Liver (tissue), 9 donors: ENCODE measurements around the gene DDX52. TPM values are rescaled to one million over a fixed set of nuclear protein-coding genes. Genes with fewer than 3 reads are reported as not detected.

Experiments used
- DNase-seq: peaks from one replicate; pipeline ENCODE4 v3.0.0-alpha.2; 2017; ENCODE audit warnings: low spot score
- H3K27ac ChIP-seq, 2 donors: one replicate each; pipeline ENCODE4 v1.7.0; 2013; ENCODE audit warnings: inconsistent platforms in 2 of 2, low read length in 2 of 2, control low read depth in 1 of 2, low read depth in 1 of 2, mild to moderate bottlenecking in 1 of 2
- H3K27me3 ChIP-seq, 4 donors: one replicate each; pipeline versions ENCODE4 v1.6.1 to v1.7.0; 2013; ENCODE audit warnings: low read length in 3 of 4, inconsistent platforms in 1 of 4, mild to moderate bottlenecking in 1 of 4, moderate library complexity in 1 of 4; ENCODE audit not compliant: control insufficient read depth in 4 of 4, insufficient read depth in 4 of 4
- H3K36me3 ChIP-seq, 4 donors: one replicate each; pipeline versions ENCODE4 v1.6.1 to v1.7.0; 2013; ENCODE audit warnings: low read length in 3 of 4, mild to moderate bottlenecking in 3 of 4, low read depth in 1 of 4, moderate library complexity in 1 of 4; ENCODE audit not compliant: control insufficient read depth in 4 of 4, insufficient read depth in 3 of 4
- H3K4me1 ChIP-seq, 4 donors: one replicate each; pipeline versions ENCODE4 v1.6.1 to v1.7.0; 2013; ENCODE audit warnings: low read length in 3 of 4, mild to moderate bottlenecking in 3 of 4, moderate library complexity in 1 of 4; ENCODE audit not compliant: control insufficient read depth in 4 of 4, insufficient read depth in 4 of 4
- H3K4me3 ChIP-seq, 3 donors: one replicate each; pipeline versions ENCODE4 v1.6.1 to v1.7.0; 2013; ENCODE audit warnings: low read length in 3 of 3, control low read depth in 1 of 3, low read depth in 1 of 3, mild to moderate bottlenecking in 1 of 3
- H3K9ac ChIP-seq, 2 donors: one replicate each; pipeline ENCODE4 v1.7.0; 2013; ENCODE audit warnings: low read length in 2 of 2, mild to moderate bottlenecking in 2 of 2, moderate library complexity in 2 of 2, control low read depth in 1 of 2, low read depth in 1 of 2
- H3K9me3 ChIP-seq, 4 donors: one replicate each; pipeline versions ENCODE4 v1.6.1 to v1.7.0; 2013; ENCODE audit warnings: low read length in 3 of 4; ENCODE audit not compliant: control insufficient read depth in 4 of 4
- ATF3 ChIP-seq: IDR thresholded peaks from 2 replicates; pipeline ENCODE4 v1.6.1; 2016; ENCODE audit warnings: antibody characterized with exemption
- CTCF ChIP-seq: fragments of 150-350 bp; IDR thresholded peaks from 2 replicates; pipeline ENCODE4 v1.5.1; 2017; ENCODE audit warnings: improper control_type of control experiment, low read depth, low read length; ENCODE audit not compliant: missing input control
- EGR1 ChIP-seq, 2 donors: IDR thresholded peaks; 2 replicates each; pipeline ENCODE4 v1.6.1; 2016 to 2018; ENCODE audit warnings: antibody characterized with exemption in 2 of 2, low read depth in 2 of 2
- FOXA1 ChIP-seq: IDR thresholded peaks from 2 replicates; pipeline ENCODE4 v1.6.1; 2016; ENCODE audit warnings: antibody characterized with exemption
- FOXA2 ChIP-seq: IDR thresholded peaks from 2 replicates; pipeline ENCODE4 v1.6.1; 2016; ENCODE audit warnings: antibody characterized with exemption
- GABPA ChIP-seq, 2 donors: IDR thresholded peaks in 1 of 2; conservative IDR thresholded peaks in 1 of 2; 2 replicates each; pipeline ENCODE4 v1.6.1; 2016; ENCODE audit warnings: antibody characterized with exemption in 2 of 2, mild to moderate bottlenecking in 1 of 2, moderate library complexity in 1 of 2
- HNF4A ChIP-seq, 2 donors: conservative IDR thresholded peaks; 2 replicates each; pipeline ENCODE4 v1.6.1; 2016; ENCODE audit warnings: antibody characterized with exemption in 2 of 2, mild to moderate bottlenecking in 2 of 2
- HNF4G ChIP-seq: IDR thresholded peaks from 2 replicates; pipeline ENCODE4 v1.6.1; 2016; ENCODE audit warnings: antibody characterized with exemption
- JUND ChIP-seq, 2 donors: IDR thresholded peaks; 2 replicates each; pipeline ENCODE4 v1.6.1; 2016; ENCODE audit warnings: antibody characterized with exemption in 2 of 2
- MAX ChIP-seq: IDR thresholded peaks from 2 replicates; pipeline ENCODE4 v1.6.1; 2016; ENCODE audit warnings: antibody characterized with exemption
- NR2F2 ChIP-seq: IDR thresholded peaks from 2 replicates; pipeline ENCODE4 v1.6.1; 2016; ENCODE audit warnings: antibody characterized with exemption
- RAD21 ChIP-seq, 2 donors: IDR thresholded peaks; 2 replicates each; pipeline ENCODE4 v1.6.1; 2016; ENCODE audit warnings: antibody characterized with exemption in 2 of 2, mild to moderate bottlenecking in 2 of 2
- REST ChIP-seq: IDR thresholded peaks from 2 replicates; pipeline ENCODE4 v1.6.1; 2016; ENCODE audit warnings: antibody characterized with exemption, mild to moderate bottlenecking
- RXRA ChIP-seq, 2 donors: IDR thresholded peaks; 2 replicates each; pipeline ENCODE4 v1.6.1; 2017 to 2018; ENCODE audit warnings: antibody characterized with exemption in 2 of 2, mild to moderate bottlenecking in 1 of 2
- SP1 ChIP-seq: IDR thresholded peaks from 2 replicates; pipeline ENCODE4 v1.6.1; 2018; ENCODE audit warnings: antibody characterized with exemption, mild to moderate bottlenecking
- TAF1 ChIP-seq: conservative IDR thresholded peaks from 2 replicates; pipeline ENCODE4 v1.6.1; 2016; ENCODE audit warnings: antibody characterized with exemption, mild to moderate bottlenecking
- YY1 ChIP-seq: IDR thresholded peaks from 2 replicates; pipeline ENCODE4 v1.6.1; 2016; ENCODE audit warnings: antibody characterized with exemption, mild to moderate bottlenecking
- ZBTB33 ChIP-seq: IDR thresholded peaks from 2 replicates; pipeline ENCODE4 v1.6.1; 2016; ENCODE audit warnings: antibody characterized with exemption
- WGBS: extraction: QIAGEN DNeasy Blood & Tissue Kit; methylation state at CpG from one replicate; pipeline ENCODE4 v1.1.7; 2013; 5-methylcytosine and 5-hydroxymethylcytosine counted together
- polyA plus RNA-seq, 2 donors: library from polyadenylated mRNA; stranded (reverse) in 1 of 2; unstranded in 1 of 2; fragments of 200-250 nt in 1 of 2; fragments of >200 nt in 1 of 2; fragmentation: Nextera tagmentation in 1 of 2; extraction: Ambion mirVana in 1 of 2; gene quantifications; one replicate each; pipeline versions ENCODE4 v1.2.1 to v1.2.3, GENCODE V29; 2013 to 2015
- total RNA-seq, 2 donors: library from RNA; depleted of rRNA; stranded (reverse); fragments of >200 nt; gene quantifications; one replicate each; pipeline ENCODE4 v1.2.3, GENCODE V29; 2014
- donor health status: healthy.
- donor health status: healthy.
- donor health status: healthy.
- donor health status: healthy.
- donor health status: healthy.

The DDX52 gene
- total and polyA plus RNA-seq, 4 donors = 4.6 to 14.1 (median 11.6) TPM

- TF ChIP-seq TAF1 (no peak), ZBTB33 (no peak), ATF3 (no peak), MAX (no peak), RAD21 (IDR thresholded peaks at IDR 0.05) (peak; percentile 37 to 40), NR2F2 (peak; percentile 66), HNF4A (conservative IDR thresholded peaks at IDR 0.05) (no peak), REST (no peak), YY1 (peak; percentile 87), CTCF (no peak), FOXA1 (no peak), SP1 (no peak), EGR1 (IDR thresholded peaks at IDR 0.05; ENCODE audit: low read depth in 2 of 2) (peak in 1 of 2 donors; percentile 15), HNF4G (no peak), GABPA (IDR thresholded peaks at IDR 0.05 in 1 of 2, conservative IDR thresholded peaks at IDR 0.05 in 1 of 2) (peak in 1 of 2 donors; percentile 81), JUND (IDR thresholded peaks at IDR 0.05) (no peak), RXRA (IDR thresholded peaks at IDR 0.05) (no peak), FOXA2 (no peak)
- Histone ChIP-seq H3K4me1 (peaks cover 2 to 12% (median 7%) of the 10 kb centered on the region in 4 donors), H3K4me3 (peak within 1 kb of the TSS; percentile 89 to 96 (median 91)), H3K9me3 (no peaks in the 10 kb centered on the region), H3K9ac (peak within 1 kb of the TSS; percentile 75 to 91), H3K27me3 (no peaks in the 10 kb centered on the region), H3K27ac (peak within 1 kb of the TSS; percentile 88 to 94), H3K36me3 (peaks cover 0 to 12% (median 7%) of the 10 kb centered on the region in 4 donors)
- WGBS = 1% methylated on average over 60 of the region's 60 CpGs
- DNase-seq = peak; percentile 93
Measured at GRCh38 chr17:37609170-37610040, 33.8 kb downstream of the DDX52 start, which contains the start of gene SYNRG. SYNRG (minus strand) TSS chr17:37609418; CDS start chr17:37609355, 63 bp downstream.
